B cell (primary cell): ENCODE data around the gene TSC22D4.

Experiments
- EZH2 ChIP-seq: IDR thresholded peaks from 2 replicates; pipeline ENCODE4 v1.6.1; 2012; ENCODE audit warnings: borderline replicate concordance, low read depth, mild to moderate bottlenecking, moderate library complexity, low read length; ENCODE audit not compliant: insufficient read depth, poor library complexity, severe bottlenecking
- TF ChIP-seq, protein P1 (sequence below): fragments of 200-600 bp; IDR thresholded peaks from one replicate; pipeline ENCODE4 v1.8.0; 2022; ENCODE audit warnings: antibody characterized with exemption, mild to moderate bottlenecking

DNA sequence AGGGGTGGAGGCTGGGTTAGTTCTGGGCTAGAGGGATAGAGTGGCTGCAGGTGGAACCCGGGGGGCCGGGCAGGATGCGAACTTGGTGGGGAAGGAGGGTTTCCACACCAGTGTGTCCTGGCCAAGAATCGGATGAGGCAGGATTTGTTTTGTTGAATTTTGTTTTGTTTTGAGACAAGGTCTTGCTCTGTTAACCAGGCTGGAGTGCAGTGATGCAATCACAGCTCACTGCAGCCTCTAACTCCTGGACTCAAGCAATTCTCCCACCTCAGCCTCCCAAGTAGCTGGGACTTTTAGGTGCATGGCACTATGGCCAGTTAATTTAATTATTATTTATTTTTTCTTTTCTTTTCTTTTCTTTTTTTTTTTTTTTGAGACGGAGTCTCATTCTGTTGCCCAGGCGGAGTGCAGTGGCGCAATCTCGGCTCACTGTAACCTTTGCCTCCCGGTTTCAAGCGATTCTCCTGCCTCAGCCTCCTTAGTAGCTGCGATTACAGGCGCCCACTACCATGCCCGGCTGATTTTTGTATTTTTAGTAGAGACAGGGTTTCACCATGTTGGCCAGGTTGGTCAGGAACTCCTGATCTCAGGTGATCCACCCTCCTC is 29.7 kb downstream of the TSC22D4 start:
- TF ChIP-seq, protein P1, sequence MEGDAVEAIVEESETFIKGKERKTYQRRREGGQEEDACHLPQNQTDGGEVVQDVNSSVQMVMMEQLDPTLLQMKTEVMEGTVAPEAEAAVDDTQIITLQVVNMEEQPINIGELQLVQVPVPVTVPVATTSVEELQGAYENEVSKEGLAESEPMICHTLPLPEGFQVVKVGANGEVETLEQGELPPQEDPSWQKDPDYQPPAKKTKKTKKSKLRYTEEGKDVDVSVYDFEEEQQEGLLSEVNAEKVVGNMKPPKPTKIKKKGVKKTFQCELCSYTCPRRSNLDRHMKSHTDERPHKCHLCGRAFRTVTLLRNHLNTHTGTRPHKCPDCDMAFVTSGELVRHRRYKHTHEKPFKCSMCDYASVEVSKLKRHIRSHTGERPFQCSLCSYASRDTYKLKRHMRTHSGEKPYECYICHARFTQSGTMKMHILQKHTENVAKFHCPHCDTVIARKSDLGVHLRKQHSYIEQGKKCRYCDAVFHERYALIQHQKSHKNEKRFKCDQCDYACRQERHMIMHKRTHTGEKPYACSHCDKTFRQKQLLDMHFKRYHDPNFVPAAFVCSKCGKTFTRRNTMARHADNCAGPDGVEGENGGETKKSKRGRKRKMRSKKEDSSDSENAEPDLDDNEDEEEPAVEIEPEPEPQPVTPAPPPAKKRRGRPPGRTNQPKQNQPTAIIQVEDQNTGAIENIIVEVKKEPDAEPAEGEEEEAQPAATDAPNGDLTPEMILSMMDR: no peak
- TF ChIP-seq EZH2: no peak
